Heart left ventricle (tissue), 13 donors: ENCODE measurements around the gene CCDC85B.

Experiments
- POLR2A ChIP-seq, 2 donors: fragments of 450-650 bp; IDR thresholded peaks; one replicate each; pipeline ENCODE4 v1.6.1; 2017; ENCODE audit warnings: antibody characterized with exemption in 2 of 2, mild to moderate bottlenecking in 2 of 2, moderate library complexity in 2 of 2
- TF ChIP-seq, protein P1 (sequence below), 12 donors: fragments of 200-600 bp; sonication (generic) in 4 of 12; IDR thresholded peaks; one replicate each; pipeline versions ENCODE4 v1.5.0 to v1.8.0; 2018 to 2022; ENCODE audit warnings: antibody characterized with exemption in 12 of 12, mild to moderate bottlenecking in 5 of 12
- donor health status: ischemic (EF 13 %, LVEDD 7.1; RV severe dilation, severe dysfunction).
- donor health status: DM: no; HTN: yes; CAD: no.
- donor health status: DM: no; HTN: no; CAD: no.
- donor health status: ischemic (EF 25% LVEDD 6.9; RV normal size, moderate dysfunction).
- donor health status: ischemic (EF 25% LVEDD 5.7; RV mildly dilated, moderate dysfunction).
- donor health status: ischemic (EF 35%, LVEDD 5.7; RV mildly dilated, moderate dysfunction).
- donor health status: nonischemic (EF 11% LVEDD 7.7; RV severe dilation, severe dysfunction).
- donor health status: DM: yes; HTN: yes; CAD: no.
- donor health status: PGD.
- donor health status: ischemic (EF 29% LVEDD 5.4; RV normal size, mild dysfunction).
- donor health status: nonischemic (EF 23%, LVEDD 6.1; RV moderate dilation, normal function).

GRCh38 chr11:65888163-65888814, 2.2 kb upstream of the CCDC85B start, which contains the start of gene FIBP:
- TF ChIP-seq, protein P1, sequence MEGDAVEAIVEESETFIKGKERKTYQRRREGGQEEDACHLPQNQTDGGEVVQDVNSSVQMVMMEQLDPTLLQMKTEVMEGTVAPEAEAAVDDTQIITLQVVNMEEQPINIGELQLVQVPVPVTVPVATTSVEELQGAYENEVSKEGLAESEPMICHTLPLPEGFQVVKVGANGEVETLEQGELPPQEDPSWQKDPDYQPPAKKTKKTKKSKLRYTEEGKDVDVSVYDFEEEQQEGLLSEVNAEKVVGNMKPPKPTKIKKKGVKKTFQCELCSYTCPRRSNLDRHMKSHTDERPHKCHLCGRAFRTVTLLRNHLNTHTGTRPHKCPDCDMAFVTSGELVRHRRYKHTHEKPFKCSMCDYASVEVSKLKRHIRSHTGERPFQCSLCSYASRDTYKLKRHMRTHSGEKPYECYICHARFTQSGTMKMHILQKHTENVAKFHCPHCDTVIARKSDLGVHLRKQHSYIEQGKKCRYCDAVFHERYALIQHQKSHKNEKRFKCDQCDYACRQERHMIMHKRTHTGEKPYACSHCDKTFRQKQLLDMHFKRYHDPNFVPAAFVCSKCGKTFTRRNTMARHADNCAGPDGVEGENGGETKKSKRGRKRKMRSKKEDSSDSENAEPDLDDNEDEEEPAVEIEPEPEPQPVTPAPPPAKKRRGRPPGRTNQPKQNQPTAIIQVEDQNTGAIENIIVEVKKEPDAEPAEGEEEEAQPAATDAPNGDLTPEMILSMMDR (IDR thresholded peaks at IDR 0.05): peak; percentile 79 to 90 (median 84)
- TF ChIP-seq POLR2A (IDR thresholded peaks at IDR 0.05): peak in 1 of 2 donors; percentile 81
